T-helper 22 cell (primary cell): Measurements from ENCODE around the gene SYNPO.

ENCODE experiments used
- DNase-seq: peaks from one replicate; pipeline ENCODE4 v3.0.0-alpha.2; 2020; ENCODE audit warnings: low read depth

The SYNPO gene

DNA sequence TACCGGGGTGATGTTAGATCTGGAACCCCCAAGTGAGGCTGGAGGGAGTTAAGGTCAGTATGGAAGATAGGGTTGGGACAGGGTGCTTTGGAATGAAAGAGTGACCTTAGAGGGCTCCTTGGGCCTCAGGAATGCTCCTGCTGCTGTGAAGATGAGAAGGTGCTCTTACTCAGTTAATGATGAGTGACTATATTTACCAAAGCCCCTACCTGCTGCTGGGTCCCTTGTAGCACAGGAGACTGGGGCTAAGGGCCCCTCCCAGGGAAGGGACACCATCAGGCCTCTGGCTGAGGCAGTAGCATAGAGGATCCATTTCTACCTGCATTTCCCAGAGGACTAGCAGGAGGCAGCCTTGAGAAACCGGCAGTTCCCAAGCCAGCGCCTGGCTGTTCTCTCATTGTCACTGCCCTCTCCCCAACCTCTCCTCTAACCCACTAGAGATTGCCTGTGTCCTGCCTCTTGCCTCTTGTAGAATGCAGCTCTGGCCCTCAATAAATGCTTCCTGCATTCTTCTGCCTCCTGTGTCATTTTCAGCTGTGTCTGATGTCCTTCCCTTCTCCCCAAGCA lies 18.3 kb downstream of the SYNPO start:
- no peak for DNase-seq

DNA sequence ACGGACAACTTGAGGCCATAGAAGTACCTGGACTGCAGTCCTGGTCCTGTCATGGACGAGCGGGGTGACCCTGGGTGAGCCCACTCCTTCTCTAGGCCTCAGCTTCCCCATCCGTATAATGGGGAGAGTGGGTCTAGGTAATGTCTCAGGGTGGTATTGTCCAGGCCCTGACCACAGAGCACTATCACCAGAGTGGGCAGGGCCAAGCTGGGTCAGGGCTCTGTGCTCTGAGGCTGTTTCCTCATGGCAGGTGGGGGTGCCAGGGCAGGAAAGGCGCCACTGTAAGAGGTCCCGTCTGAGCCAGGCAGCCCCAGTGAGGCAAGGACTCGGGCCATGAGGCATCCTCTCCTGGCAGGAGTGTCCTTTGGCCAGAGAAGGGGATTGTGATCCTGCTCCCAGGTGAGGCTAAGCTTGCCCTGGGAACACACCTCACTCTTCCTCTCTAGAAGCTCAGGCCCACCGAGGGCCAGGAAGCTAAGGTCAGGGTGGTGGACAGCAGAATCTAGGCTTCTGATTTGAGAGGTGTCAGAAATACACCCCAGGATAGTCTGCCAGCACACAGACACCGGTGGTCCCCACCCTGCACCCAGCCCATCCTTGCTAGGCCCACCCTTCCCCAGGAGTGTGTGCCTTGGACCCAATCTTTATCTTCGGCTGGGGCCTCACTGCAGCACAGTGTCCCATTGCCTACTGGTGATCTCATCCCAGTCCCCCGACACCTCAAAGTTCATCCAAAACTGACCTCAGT lies 19.1 kb downstream of the SYNPO start:
- DNase-seq: no peak

DNA sequence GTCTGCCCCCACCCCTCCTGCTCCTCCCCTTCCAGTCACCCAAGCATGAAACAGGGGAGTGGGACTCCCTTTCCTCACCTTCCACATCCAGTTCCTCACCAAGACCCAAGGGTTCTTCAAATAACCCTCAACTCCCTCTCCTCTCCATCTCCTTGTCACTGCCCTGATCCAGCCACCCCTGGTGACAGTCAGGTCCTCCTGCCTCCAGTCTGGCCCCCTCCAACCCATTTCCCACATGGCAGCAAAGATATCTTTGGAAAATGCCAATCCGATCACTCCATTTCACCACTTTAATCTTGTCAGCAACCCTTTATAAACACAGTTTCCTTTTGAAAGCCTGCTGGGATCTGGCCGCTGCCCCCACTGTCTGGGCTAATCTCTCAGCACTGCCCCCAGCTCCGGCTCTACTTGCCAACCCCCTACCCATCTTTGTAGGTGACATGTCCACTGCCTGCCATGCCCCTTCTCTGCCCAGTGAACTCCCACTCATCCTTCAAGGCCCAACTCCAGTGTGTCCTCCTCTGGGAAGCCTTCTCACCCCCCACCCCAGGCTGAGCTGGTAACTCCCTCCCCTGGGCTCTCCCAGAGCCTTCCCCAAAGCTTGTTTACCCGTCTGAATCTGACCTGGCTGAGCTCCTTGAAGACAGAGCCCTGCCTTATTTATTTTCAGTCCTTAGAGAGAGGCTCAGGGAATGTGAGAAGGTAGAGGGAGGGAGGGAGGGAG lies 19.8 kb downstream of the SYNPO start:
- no peak for DNase-seq

DNA sequence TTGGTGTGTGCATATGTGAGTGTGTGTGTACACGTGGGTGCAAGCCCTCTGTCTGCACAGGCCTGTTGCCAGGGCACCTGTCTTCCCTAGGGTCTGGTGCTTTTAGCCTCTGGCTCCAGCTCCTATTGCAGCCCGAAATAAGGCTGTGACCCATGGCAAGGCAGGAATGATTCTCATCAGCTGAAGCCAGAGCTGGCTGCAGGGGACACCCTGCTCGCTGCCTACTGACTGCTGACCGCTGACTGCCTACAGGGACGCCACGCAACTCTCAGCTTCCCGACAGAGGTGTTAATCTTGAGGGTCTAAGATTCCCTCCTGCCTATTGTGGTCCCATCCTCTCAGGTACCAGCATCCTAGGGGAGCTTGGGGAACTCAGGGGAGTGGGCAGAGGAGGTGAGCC lies 20.6 kb downstream of the SYNPO start, which contains the start of gene MYOZ3:
MYOZ3 (plus strand) TSS at position 166 of the 400 bp plus-strand sequence. CDS start 1,691 bp downstream, outside the sequence.
- no peak for DNase-seq

- DNase-seq: no peak
Measured at GRCh38 chr5:150661821-150662596, 21.5 kb downstream of the SYNPO start.

DNA sequence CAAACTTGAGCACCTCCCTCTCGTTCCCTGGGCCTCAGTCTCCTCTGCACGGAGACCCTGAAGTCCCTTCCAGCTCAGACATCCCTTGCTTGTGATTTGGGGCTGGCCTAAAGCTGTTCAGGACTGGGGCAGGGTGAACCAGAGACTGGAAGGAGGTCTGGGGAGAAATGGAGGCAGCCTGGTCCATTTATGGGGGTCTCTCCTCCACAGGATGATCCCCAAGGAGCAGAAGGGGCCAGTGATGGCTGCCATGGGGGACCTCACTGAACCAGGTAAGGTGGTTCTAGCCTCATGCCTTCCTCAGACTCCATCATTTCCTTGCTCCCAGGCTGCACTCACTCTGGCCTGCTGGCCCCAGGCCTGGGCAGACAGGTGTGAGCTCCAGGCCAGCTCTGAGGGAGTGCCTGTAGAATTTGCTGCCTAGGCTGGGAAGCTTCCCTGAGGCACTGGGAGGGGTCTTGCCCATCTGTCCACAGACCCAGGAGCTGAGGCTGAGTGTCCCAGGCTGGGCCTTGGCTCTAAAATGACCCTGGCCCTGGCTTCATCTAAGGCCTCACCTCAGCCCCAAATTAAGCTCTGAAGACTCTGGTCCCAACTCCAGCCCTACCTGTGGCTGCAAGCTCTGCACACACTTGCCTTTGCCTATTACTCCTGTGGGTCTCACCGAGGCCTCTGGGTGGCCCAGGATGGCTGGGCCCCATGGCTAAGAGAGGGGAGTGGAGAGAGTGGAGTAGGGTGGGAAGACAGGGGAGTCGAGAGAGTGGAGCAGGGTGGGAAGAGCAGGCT lies 22.5 kb downstream of the SYNPO start:
- DNase-seq: no peak

GRCh38 chr5:150663936-150664335 lies 23.5 kb downstream of the SYNPO start:
- DNase-seq: no peak

GRCh38 chr5:150665044-150665443 lies 24.6 kb downstream of the SYNPO start:
- DNase-seq: no peak

GRCh38 chr5:150670275-150670947 lies 30.0 kb downstream of the SYNPO start:
- no peak for DNase-seq

DNA sequence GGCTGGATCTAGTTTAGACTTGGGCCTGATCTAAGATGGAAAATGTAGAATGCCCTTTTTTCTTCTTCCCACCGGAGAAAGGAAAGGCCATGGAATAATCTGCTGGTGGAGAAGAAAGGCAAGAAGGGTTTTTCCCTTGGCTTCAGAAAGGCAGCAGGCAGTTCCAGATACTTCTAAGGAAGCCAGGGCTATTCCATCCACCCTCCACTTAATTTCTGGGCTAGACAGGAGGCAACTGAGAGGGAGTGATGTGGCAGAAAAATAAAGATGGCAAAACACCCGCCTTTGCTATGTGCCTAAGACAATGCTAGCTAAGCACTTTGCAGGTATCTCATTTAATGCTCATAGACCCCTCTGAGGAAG lies 30.5 kb downstream of the SYNPO start:
- DNase-seq: no peak

DNA sequence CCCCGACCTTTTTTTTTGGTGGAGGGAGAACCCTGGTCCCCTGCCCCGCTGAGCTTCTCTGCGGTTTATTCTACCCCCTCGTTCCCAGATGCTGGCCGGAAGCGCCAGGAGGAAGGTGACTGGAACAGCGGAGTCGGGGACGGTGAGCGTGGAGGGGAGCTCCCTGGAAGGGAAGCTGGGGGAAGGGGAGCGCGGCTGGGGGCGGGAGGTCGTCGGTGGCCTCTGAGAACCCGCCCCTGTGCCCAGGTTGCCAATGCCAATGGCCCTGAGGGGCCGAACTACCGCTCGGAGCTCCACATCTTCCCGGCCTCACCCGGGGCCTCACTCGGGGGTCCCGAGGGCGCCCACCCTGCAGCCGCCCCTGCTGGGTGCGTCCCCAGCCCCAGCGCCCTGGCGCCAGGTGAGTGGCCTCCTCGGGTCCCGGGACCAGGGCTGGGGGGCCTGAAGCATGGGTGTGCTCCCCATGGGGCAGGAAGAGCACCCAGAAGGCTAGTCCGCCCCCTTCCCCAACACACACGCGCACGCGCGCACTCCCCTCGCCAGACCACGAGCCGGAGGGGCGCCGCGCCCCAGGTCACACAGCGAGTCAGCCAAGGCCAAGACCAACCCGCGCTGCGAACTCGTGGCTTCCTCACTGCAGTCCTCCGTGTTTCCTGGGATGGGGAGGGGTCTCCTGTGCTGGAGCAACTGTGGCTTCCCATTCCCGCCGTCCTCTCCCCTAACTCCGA lies 31.2 kb downstream of the SYNPO start:
- no peak for DNase-seq

- no peak for DNase-seq
Measured at GRCh38 chr5:150672237-150672883, 31.9 kb downstream of the SYNPO start.

DNA sequence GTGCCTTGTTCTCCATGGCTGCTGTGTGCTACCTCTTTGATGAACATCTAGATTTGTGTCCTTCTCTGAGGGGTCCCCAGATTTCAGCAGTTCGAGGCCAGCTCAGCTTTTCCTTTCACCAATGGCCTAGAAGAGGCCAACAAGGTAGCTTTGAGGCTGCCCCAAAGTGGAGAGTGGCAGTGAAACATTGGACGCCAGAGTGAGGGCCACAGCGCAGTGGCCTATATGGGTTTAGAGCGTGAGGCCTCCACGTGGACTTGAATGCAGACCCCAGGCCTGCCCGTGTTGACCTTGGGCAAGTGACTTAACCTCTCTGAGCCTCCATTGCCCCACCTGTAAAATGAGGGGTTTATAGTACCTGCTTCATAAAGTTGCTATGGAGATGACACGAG lies 32.4 kb downstream of the SYNPO start:
- DNase-seq: no peak

- DNase-seq: no peak
Measured at GRCh38 chr5:150674341-150674821, 33.9 kb downstream of the SYNPO start.

- DNase-seq: no peak
Measured at GRCh38 chr5:150675069-150675468, 34.6 kb downstream of the SYNPO start.

DNA sequence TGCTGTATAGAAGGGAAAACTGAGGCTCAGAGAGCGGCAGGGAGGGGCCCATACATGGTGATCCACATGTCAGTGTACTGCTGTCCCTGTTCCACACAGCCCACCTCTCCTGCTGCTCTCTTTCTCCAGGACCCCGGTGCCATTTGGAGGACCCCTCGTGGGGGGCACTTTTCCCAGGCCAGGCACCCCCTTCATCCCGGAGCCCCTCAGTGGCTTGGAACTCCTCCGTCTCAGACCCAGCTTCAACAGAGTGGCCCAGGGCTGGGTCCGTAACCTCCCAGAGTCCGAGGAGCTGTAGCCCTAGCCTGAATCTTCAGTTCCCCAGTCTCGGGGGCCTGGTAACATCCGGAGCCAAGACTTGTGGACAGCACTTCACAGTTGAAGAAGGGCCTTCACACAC lies 36.1 kb downstream of the SYNPO start:
- no peak for DNase-seq

GRCh38 chr5:150689120-150689519 lies 48.7 kb downstream of the SYNPO start:
- DNase-seq: no peak

DNA sequence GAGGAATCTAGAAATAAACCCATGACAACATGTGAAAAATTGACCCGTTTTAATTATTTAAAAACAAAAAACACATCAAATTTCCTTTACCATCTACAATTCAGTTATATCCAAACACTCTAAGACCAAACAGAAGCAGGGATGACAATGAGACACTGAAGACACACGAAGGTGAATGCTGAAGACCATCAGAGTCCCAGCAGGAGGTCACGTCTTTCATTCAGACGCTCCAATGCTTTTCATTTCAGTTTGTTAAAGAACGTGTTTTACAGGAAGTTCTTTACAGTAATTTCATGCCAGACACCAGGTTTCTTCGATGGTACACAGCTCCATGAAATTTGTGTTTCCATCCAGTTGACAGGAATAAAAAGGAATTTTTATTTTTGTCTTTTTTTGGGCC lies 50.3 kb downstream of the SYNPO start:
- DNase-seq: no peak

DNA sequence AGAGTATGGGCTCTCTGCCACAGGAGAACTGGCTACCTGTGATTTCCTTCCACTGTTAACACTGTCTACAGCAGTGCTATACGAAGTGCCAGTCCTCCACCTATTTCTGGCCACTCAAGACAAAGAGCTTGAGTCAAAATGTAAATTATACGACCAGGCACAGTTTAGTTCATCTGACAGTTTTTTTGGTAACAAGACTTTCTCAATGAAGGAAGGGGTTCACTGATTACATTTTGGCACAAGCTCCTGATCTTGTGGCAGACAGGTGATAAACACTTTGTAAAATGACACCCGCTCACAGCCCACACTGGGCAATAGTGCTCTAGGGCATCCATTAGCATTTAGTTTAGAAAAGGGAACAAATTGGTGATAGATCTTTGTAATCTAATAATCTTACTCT lies 51.8 kb downstream of the SYNPO start:
- DNase-seq: no peak

DNA sequence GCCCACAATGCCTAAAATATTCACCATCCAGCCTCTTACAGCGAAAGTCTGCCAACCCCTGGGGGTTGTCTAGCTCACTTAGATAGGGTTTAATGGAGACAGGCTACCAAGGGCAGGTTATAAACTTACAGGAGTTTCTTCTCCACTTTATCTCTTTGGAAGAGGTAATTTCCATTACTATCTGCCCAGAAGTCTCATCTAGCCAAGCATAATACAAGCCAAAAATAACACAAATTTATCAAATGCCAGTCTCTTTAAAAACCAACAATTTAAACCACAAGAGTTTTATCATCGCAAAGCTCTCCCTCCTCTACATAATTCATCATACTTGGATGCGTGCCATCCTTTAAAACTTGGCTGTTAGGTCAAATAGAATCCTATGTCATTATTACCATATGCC lies 54.2 kb downstream of the SYNPO start:
- no peak for DNase-seq
